Natural killer cell (primary cell): ENCODE measurements around the gene RPS17. TPM values are rescaled to one million over a fixed set of nuclear protein-coding genes. Genes with fewer than 3 reads are reported as not detected.

ENCODE experiments used
- ATAC-seq, 3 donors: fragments of 150-1000 bp in 2 of 3; fragments of 200-7000 bp in 1 of 3; cut with Tn5 transposase; 1 replicate in 1 of 3; 2 replicates in 2 of 3; pipeline ENCODE4 v1.10.0; 2021; ENCODE audit warnings: mild to moderate bottlenecking in 2 of 3, moderate library complexity in 2 of 3
- DNase-seq, 2 donors: peaks; one replicate each; pipeline versions ENCODE4 v3.0.0 to v3.0.0-alpha.2; 2013 to 2021; ENCODE audit warnings: mixed read lengths in 1 of 2
- H3K27ac ChIP-seq: one replicate; pipeline ENCODE4 v1.5.1; 2013; ENCODE audit warnings: mild to moderate bottlenecking, low read length
- H3K27me3 ChIP-seq: one replicate; pipeline ENCODE4 v1.6.1; 2013; ENCODE audit warnings: low read length; ENCODE audit not compliant: control insufficient read depth, insufficient read depth
- H3K36me3 ChIP-seq: one replicate; pipeline ENCODE4 v1.6.1; 2013; ENCODE audit warnings: low read length; ENCODE audit not compliant: control insufficient read depth, insufficient read depth
- H3K4me1 ChIP-seq: one replicate; pipeline ENCODE4 v1.6.1; 2013; ENCODE audit warnings: low read length; ENCODE audit not compliant: control insufficient read depth, insufficient read depth
- H3K4me3 ChIP-seq: one replicate; pipeline ENCODE4 v1.5.1; 2013; ENCODE audit warnings: low read length
- H3K9me3 ChIP-seq: one replicate; pipeline ENCODE4 v1.6.1; 2013; ENCODE audit warnings: low read length; ENCODE audit not compliant: control insufficient read depth, insufficient read depth
- H3K27ac Mint-ChIP-seq, 2 donors: one replicate each; pipeline ENCODE4 v1.8.0; 2022; ENCODE audit warnings: mild to moderate bottlenecking in 2 of 2, mixed read lengths in 2 of 2, moderate library complexity in 1 of 2
- H3K27me3 Mint-ChIP-seq, 2 donors: one replicate each; pipeline ENCODE4 v1.8.0; 2022; ENCODE audit warnings: low read depth in 2 of 2, mixed read lengths in 2 of 2
- H3K36me3 Mint-ChIP-seq: one replicate; pipeline ENCODE4 v1.8.0; 2022; ENCODE audit warnings: mixed read lengths
- H3K4me1 Mint-ChIP-seq, 2 donors: one replicate each; pipeline ENCODE4 v1.8.0; 2022; ENCODE audit warnings: mixed read lengths in 2 of 2
- H3K4me3 Mint-ChIP-seq: one replicate; pipeline ENCODE4 v1.8.0; 2022; ENCODE audit warnings: mild to moderate bottlenecking, moderate library complexity, mixed read lengths
- H3K9me3 Mint-ChIP-seq, 2 donors: one replicate each; pipeline ENCODE4 v1.8.0; 2022; ENCODE audit warnings: mixed read lengths in 2 of 2
- WGBS: methylation state at CpG from one replicate; pipeline ENCODE4 v1.1.7; 2013; ENCODE audit warnings: missing lambda C conversion rate; ENCODE audit not compliant: insufficient coverage; 5-methylcytosine and 5-hydroxymethylcytosine counted together
- intact Hi-C: fragments of 100-400 bp; cut with micrococcal nuclease; formaldehyde crosslinking; loops from one replicate; pipeline ENCODE4 v1.14.2; 2022
- total RNA-seq, 4 donors: library from RNA; stranded (reverse); fragments of 120-200 nt in 1 of 4; gene quantifications; one replicate each; pipeline versions ENCODE4 v1.2.3 to v1.2.4, GENCODE V29; 2013 to 2022
- TF ChIP-seq, protein P1 (sequence below): fragments of 200-600 bp; IDR thresholded peaks from one replicate; pipeline ENCODE4 v1.8.0; 2022; ENCODE audit warnings: antibody characterized with exemption

RPS17 gene
- total RNA-seq, 3 donors from 2014 or later (not counting 1 experiment from before 2014, with no cell fraction given): 1,035 to 1,314 (median 1,130) TPM

DNA sequence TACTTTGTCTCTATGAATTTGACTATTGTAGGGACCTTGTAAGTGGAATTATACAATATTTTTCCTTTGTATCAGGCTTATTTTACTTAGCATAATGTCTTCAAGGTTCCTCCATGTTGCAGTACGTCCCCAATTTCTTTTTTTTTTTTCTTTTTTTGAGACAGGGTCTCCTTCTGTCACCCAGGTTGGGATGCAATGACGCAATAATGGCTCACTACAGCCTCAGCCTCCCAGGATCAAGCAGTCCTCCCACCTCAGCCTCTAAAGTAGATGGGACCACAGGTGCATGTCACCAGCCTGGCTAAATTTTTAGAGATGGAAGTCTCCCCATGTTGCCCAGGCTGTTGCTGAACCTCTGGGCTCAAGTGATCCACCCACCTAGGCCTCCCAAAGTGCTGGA lies 40.5 kb upstream of the RPS17 start:
- Mint-ChIP-seq H3K36me3 (no peaks in the 10 kb centered on the region), H3K27me3 (peaks cover 19 to 33% of the 10 kb centered on the region in 2 donors), H3K4me1 (no peaks in the 10 kb centered on the region), H3K27ac (no peak overlapping the region), H3K4me3 (no peak overlapping the region), H3K9me3 (no peaks in the 10 kb centered on the region)
- intact Hi-C loops: no loop called here
- no peaks in the 10 kb centered on the region for H3K27me3 ChIP-seq
- TF ChIP-seq, protein P1, sequence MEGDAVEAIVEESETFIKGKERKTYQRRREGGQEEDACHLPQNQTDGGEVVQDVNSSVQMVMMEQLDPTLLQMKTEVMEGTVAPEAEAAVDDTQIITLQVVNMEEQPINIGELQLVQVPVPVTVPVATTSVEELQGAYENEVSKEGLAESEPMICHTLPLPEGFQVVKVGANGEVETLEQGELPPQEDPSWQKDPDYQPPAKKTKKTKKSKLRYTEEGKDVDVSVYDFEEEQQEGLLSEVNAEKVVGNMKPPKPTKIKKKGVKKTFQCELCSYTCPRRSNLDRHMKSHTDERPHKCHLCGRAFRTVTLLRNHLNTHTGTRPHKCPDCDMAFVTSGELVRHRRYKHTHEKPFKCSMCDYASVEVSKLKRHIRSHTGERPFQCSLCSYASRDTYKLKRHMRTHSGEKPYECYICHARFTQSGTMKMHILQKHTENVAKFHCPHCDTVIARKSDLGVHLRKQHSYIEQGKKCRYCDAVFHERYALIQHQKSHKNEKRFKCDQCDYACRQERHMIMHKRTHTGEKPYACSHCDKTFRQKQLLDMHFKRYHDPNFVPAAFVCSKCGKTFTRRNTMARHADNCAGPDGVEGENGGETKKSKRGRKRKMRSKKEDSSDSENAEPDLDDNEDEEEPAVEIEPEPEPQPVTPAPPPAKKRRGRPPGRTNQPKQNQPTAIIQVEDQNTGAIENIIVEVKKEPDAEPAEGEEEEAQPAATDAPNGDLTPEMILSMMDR: no peak
- H3K4me1 ChIP-seq: no peaks in the 10 kb centered on the region
- no peak overlapping the region for H3K4me3 ChIP-seq
- 83% methylated on average over 2 of the region's 2 CpGs for WGBS
- ATAC-seq (no peak), DNase-seq (no peak)
- H3K9me3 ChIP-seq: no peaks in the 10 kb centered on the region
- H3K36me3 ChIP-seq: no peaks in the 10 kb centered on the region
- no peak overlapping the region for H3K27ac ChIP-seq

DNA sequence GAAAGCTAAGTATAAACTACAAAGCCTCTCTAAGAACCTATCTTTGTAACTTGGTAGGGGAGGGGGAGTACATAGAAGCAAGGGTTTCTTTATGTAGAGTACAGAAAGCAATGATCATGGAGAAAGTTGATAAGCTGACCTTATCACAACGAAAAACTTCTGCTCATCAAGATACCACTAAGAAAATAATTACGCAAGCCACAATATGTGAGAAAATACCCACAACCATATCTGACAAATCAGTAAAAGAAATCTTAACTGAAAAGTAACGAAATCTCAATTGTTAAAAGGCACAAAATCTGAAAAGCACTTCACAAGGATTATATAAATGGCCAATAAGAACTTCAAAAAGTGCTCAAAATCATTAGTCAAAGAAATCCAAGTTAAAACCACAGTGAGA lies 35.1 kb upstream of the RPS17 start:
- Histone ChIP-seq H3K27ac (no peak overlapping the region), H3K9me3 (no peaks in the 10 kb centered on the region), H3K4me3 (no peak overlapping the region), H3K4me1 (no peaks in the 10 kb centered on the region), H3K36me3 (no peaks in the 10 kb centered on the region), H3K27me3 (peaks cover 3% of the 10 kb centered on the region)
- Mint-ChIP-seq H3K27ac (no peak overlapping the region), H3K9me3 (no peaks in the 10 kb centered on the region), H3K36me3 (no peaks in the 10 kb centered on the region), H3K4me1 (no peaks in the 10 kb centered on the region), H3K4me3 (no peak overlapping the region), H3K27me3 (peaks cover 21 to 35% of the 10 kb centered on the region in 2 donors)
- intact Hi-C loops: no loop called here
- DNase-seq (no peak), ATAC-seq (no peak)
- 46% methylated on average over 1 of the region's 3 CpGs for WGBS
- TF ChIP-seq, protein P1: no peak

DNA sequence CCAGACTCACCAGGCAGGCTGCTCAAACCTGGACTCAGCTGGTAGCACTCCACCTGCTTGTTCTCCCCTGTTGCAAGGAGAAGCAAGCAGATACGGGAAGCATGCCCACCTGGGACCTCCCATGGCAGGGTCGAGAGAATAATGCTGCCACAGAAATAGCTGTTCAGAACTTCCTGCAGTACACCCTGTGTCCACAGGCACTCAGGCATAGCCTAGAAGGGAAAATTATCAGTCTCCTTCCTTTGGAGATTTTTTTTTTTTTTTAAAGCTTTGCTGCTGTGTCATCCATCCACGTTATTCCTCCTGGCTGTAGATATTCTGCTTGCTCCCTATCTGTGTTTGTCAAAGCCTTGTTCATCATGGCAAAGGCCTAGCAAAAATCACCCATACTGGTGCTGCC lies 32.7 kb upstream of the RPS17 start:
- Histone ChIP-seq H3K4me1 (no peaks in the 10 kb centered on the region), H3K27me3 (peaks cover 3% of the 10 kb centered on the region), H3K36me3 (no peaks in the 10 kb centered on the region), H3K4me3 (no peak overlapping the region), H3K9me3 (no peaks in the 10 kb centered on the region), H3K27ac (no peak overlapping the region)
- no peak overlapping the region for H3K27ac Mint-ChIP-seq
- WGBS: 74% methylated on average over 3 of the region's 3 CpGs
- H3K36me3 Mint-ChIP-seq: no peaks in the 10 kb centered on the region
- DNase-seq (no peak), ATAC-seq (no peak)
- H3K4me3 Mint-ChIP-seq: no peak overlapping the region
- no peaks in the 10 kb centered on the region for H3K9me3 Mint-ChIP-seq
- TF ChIP-seq, protein P1: no peak
- H3K27me3 Mint-ChIP-seq: peaks cover 21 to 41% of the 10 kb centered on the region in 2 donors
- no peaks in the 10 kb centered on the region for H3K4me1 Mint-ChIP-seq
- intact Hi-C loops: no loop called here

DNA sequence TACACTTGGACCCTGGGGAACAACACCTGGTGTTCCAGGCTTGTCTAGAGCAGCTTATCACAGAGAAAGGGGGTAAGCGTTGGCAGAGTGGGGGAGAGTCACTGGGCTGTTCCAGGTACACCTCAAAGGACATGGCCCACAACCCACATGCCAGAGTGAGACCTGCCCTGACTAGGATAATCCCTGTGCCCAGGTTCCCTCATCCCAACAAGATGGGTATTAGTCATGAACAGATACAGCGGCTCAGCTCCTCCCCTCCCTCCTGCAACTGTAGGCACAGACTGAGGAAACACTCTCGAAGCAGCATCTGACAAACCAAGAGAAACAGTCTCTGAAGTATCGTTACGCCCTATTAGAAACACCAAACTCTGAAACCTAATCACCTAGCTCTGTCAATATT lies 32.1 kb upstream of the RPS17 start:
- WGBS: 88% methylated on average over 5 of the region's 5 CpGs
- H3K4me3 ChIP-seq: no peak overlapping the region
- H3K4me3 Mint-ChIP-seq: no peak overlapping the region
- no peak overlapping the region for H3K27ac ChIP-seq
- H3K27ac Mint-ChIP-seq: no peak overlapping the region
- ATAC-seq (no peak), DNase-seq (no peak)
- no peaks in the 10 kb centered on the region for H3K9me3 Mint-ChIP-seq
- intact Hi-C loops: no loop called here
- peaks cover 3% of the 10 kb centered on the region for H3K27me3 ChIP-seq
- H3K4me1 Mint-ChIP-seq: no peaks in the 10 kb centered on the region
- H3K27me3 Mint-ChIP-seq: peaks cover 21 to 42% of the 10 kb centered on the region in 2 donors
- TF ChIP-seq, protein P1: no peak
- H3K9me3 ChIP-seq: no peaks in the 10 kb centered on the region
- no peaks in the 10 kb centered on the region for H3K36me3 Mint-ChIP-seq
- no peaks in the 10 kb centered on the region for H3K36me3 ChIP-seq
- H3K4me1 ChIP-seq: no peaks in the 10 kb centered on the region
